Stimulated activated naive B cell treated with anti-CD40 and anti-IgM and Interleukin-4, amounts not matched to agents 10 μg/mL and 1 μg/mL and 100 μg/mL, for 72 hours (primary cell): ENCODE results near the gene TFDP2.
A peak's percentile ranks its signal among the peaks of the same experiment; 100 is the strongest.

ENCODE experiments used
- ATAC-seq, 2 donors: fragments of 150-1000 bp; cut with Tn5 transposase; replicated peaks; 2 replicates each; pipeline ENCODE4 v1.10.0; 2021; ENCODE audit warnings: moderate library complexity in 1 of 2
- DNase-seq: peaks from one replicate; pipeline ENCODE4 v3.0.0; 2021
- H3K27ac Mint-ChIP-seq: one replicate; pipeline ENCODE4 v1.8.0; 2022; ENCODE audit warnings: mild to moderate bottlenecking, mixed read lengths
- H3K27me3 Mint-ChIP-seq, 2 donors: one replicate each; pipeline ENCODE4 v1.8.0; 2022; ENCODE audit warnings: mixed read lengths in 2 of 2
- H3K36me3 Mint-ChIP-seq, 2 donors: one replicate each; pipeline ENCODE4 v1.8.0; 2022; ENCODE audit warnings: mixed read lengths in 2 of 2, mild to moderate bottlenecking in 1 of 2
- H3K4me1 Mint-ChIP-seq, 2 donors: one replicate each; pipeline ENCODE4 v1.8.0; 2022; ENCODE audit warnings: mixed read lengths in 2 of 2, mild to moderate bottlenecking in 1 of 2
- H3K4me3 Mint-ChIP-seq, 2 donors: one replicate each; pipeline ENCODE4 v1.8.0; 2022; ENCODE audit warnings: mild to moderate bottlenecking in 2 of 2, mixed read lengths in 2 of 2, moderate library complexity in 1 of 2
- H3K9me3 Mint-ChIP-seq, 2 donors: one replicate each; pipeline ENCODE4 v1.8.0; 2022; ENCODE audit warnings: mixed read lengths in 2 of 2, mild to moderate bottlenecking in 1 of 2

TFDP2 gene

GRCh38 chr3:142148792-142149672 is at the start of gene TFDP2:
TSS of gene TFDP2 (minus strand) at chr3:142149544. CDS start at chr3:142101749, 47,795 bp downstream.
- no peaks in the 10 kb centered on the region for H3K36me3 Mint-ChIP-seq
- H3K4me3 Mint-ChIP-seq: peak within 1 kb of the TSS; percentile 92
- no peaks in the 10 kb centered on the region for H3K9me3 Mint-ChIP-seq
- peaks cover 14 to 24% of the 10 kb centered on the region in 2 donors for H3K4me1 Mint-ChIP-seq
- peak; percentile 99 to 100 for ATAC-seq
- H3K27ac Mint-ChIP-seq: peak within 1 kb of the TSS; percentile 92
- H3K27me3 Mint-ChIP-seq: no peaks in the 10 kb centered on the region
- peak; percentile 83 for DNase-seq

DNA sequence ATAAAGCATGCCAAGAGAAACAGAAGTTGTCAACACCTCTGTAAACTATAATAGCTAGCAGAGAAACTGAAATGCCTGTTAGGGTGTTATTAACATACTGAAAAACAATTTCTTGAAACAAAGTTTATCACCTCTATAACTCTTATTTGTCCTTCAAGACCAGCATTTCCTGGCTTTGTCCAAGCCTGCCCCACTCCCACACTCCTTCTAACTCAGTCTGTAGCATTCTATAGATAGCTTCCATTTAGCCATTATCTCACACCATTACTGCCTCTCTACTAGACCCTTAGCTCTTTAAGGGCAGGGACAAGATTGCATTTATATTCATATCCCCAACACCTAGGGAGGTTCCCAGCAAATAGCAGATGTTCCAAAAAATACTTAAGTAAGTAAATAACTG is 39.5 kb upstream of the TFDP2 start:
- no peaks in the 10 kb centered on the region for H3K9me3 Mint-ChIP-seq
- no peak overlapping the region for H3K4me3 Mint-ChIP-seq
- no peak overlapping the region for H3K27ac Mint-ChIP-seq
- DNase-seq (no peak), ATAC-seq (no peak)
- H3K27me3 Mint-ChIP-seq: no peaks in the 10 kb centered on the region
- H3K4me1 Mint-ChIP-seq: no peaks in the 10 kb centered on the region
- peaks cover 9 to 23% of the 10 kb centered on the region in 2 donors for H3K36me3 Mint-ChIP-seq

DNA sequence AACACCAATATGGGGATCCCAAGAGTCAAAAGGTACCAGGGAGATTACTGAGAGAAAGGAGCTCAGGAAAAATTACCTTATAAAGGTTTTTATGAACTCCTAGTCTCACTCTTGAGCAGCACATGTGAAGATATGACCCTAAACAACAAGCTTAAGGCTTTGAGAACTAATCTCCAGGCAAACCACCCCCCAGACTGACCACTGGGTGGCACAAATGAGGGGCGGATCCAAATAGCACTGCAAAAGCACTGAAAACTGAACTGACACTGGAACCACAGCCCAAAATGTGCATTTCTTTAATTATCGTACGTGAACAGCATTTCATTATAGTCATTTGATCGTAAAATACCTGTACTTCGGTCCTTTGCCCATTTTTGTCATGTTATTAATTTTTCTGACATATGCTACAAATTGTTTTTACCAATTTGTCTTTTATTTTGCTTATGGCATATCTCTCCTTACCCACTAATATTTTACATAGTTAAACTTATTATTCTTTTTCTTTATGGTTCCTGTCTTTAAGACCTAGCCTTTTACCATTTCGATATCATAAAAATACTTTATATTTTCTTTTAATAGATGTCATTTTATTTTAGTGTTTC is 31.5 kb upstream of the TFDP2 start:
- Mint-ChIP-seq H3K4me3 (no peak overlapping the region), H3K36me3 (peaks cover 17 to 25% of the 10 kb centered on the region in 2 donors), H3K27me3 (no peaks in the 10 kb centered on the region), H3K27ac (no peak overlapping the region), H3K4me1 (no peaks in the 10 kb centered on the region), H3K9me3 (no peaks in the 10 kb centered on the region)
- DNase-seq: no peak
- peak in 1 of 2 donors; percentile 36 for ATAC-seq

DNA sequence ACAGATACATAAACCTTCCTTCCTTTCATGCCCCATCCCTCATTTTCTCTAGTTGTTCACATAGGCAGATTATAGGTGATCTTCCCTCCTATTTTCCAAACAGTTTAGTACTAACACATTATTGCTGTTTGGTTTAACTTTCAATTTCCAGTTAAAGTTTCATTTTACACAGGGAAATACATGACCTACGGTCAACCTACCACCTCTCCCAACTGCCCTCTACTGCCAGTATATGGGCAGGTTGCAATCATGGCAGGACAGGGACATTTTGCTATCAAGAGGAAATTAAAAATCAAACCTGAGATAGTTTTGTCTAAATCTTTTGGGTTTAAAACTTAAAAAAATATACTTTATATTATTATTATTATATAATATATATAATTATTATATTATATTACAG is 26.1 kb upstream of the TFDP2 start:
- no peaks in the 10 kb centered on the region for H3K27me3 Mint-ChIP-seq
- no peak for DNase-seq
- H3K4me3 Mint-ChIP-seq: no peak overlapping the region
- H3K27ac Mint-ChIP-seq: no peak overlapping the region
- peaks cover 17 to 18% of the 10 kb centered on the region in 2 donors for H3K36me3 Mint-ChIP-seq
- H3K9me3 Mint-ChIP-seq: no peaks in the 10 kb centered on the region
- H3K4me1 Mint-ChIP-seq: no peaks in the 10 kb centered on the region
- no peak for ATAC-seq

DNA sequence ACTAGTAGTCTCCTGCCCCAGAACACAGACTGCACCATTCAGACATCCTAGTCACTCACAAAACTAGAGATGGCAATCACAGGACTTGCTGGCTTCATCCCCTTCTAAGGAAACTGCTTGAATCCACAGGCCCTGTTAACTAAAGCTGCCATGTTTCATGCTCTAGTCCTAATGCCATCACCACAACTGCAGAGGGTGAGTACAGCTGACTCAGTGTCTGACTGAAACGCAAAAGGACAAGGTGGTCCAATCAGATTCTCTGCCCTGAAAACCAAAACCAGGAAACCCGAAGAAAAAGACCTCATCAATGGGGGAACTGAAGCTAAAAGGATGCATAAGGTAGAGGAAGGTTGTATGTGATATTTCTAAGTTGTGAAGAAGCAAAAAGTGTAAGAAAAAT is 25.2 kb upstream of the TFDP2 start:
- no peak for DNase-seq
- H3K4me3 Mint-ChIP-seq: no peak overlapping the region
- H3K9me3 Mint-ChIP-seq: no peaks in the 10 kb centered on the region
- no peak overlapping the region for H3K27ac Mint-ChIP-seq
- no peaks in the 10 kb centered on the region for H3K27me3 Mint-ChIP-seq
- H3K36me3 Mint-ChIP-seq: peaks cover 17 to 24% of the 10 kb centered on the region in 2 donors
- ATAC-seq: no peak
- H3K4me1 Mint-ChIP-seq: no peaks in the 10 kb centered on the region

- Mint-ChIP-seq H3K36me3 (peaks cover 19 to 31% of the 10 kb centered on the region in 2 donors), H3K4me1 (no peaks in the 10 kb centered on the region), H3K9me3 (no peaks in the 10 kb centered on the region), H3K27ac (no peak overlapping the region), H3K27me3 (no peaks in the 10 kb centered on the region), H3K4me3 (no peak overlapping the region)
- DNase-seq: no peak
- ATAC-seq: no peak
These were observed 19.2 kb upstream of the TFDP2 start for GRCh38 chr3:142168514-142168913.

DNA sequence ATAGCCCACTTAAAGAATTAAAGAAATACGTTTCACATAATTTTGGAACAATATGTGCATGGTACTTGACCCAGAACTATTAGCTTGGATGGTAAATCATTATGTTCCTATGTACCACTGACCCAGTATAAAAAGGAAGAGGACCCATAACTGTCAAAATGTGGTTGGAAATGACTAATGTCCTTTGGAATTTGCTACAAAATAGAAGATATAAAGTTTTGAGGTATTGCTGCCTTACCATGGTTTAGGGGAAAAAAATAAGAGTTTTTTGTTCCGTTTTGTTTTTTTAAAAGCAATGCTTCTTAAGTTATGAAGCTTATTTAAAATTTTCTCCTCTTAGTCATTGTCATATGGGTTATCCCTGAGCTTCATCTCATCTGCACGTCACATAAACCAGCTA is 15.8 kb upstream of the TFDP2 start:
- Mint-ChIP-seq H3K4me3 (no peak overlapping the region), H3K36me3 (peaks cover 16 to 32% of the 10 kb centered on the region in 2 donors), H3K27ac (no peak overlapping the region), H3K27me3 (no peaks in the 10 kb centered on the region), H3K4me1 (no peaks in the 10 kb centered on the region), H3K9me3 (no peaks in the 10 kb centered on the region)
- ATAC-seq (no peak), DNase-seq (no peak)

DNA sequence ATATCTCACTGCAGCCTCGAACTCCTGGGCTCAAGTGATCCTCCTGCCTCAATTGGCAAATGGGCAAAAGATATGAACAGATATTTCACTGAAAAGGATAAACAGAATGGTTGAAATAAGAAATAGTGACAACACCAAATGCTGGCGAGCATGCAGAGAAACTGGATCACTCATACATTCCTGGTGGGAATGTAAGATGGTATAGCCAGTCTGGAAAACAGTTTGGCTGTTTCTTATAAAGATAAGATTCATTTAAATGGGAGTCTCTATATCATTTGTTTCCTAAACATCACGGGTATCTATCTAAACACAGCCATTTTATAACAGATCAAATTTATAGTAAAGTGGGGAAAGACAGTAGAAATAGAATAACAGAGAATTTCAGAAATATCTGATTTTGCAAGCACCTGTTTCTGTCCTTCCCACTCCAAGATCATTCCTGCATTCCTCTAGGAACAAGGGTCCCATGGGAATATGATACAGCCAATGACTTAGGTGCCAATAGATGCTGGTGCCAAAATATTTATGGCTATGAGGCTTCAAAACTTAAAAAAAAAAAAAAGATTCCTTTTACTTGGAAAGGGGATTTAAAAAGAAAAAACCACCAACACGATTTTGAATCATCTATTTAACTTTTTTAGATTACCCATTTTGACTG is 9.9 kb upstream of the TFDP2 start:
- DNase-seq (no peak), ATAC-seq (no peak)
- Mint-ChIP-seq H3K27ac (no peak overlapping the region), H3K36me3 (peaks cover 4 to 13% of the 10 kb centered on the region in 2 donors), H3K9me3 (no peaks in the 10 kb centered on the region), H3K4me1 (no peaks in the 10 kb centered on the region), H3K4me3 (no peak overlapping the region), H3K27me3 (no peaks in the 10 kb centered on the region)

- no peak overlapping the region for H3K4me3 Mint-ChIP-seq
- H3K9me3 Mint-ChIP-seq: no peaks in the 10 kb centered on the region
- H3K27ac Mint-ChIP-seq: no peak overlapping the region
- H3K4me1 Mint-ChIP-seq: peaks cover 0 to 2% of the 10 kb centered on the region in 2 donors
- no peaks in the 10 kb centered on the region for H3K27me3 Mint-ChIP-seq
- H3K36me3 Mint-ChIP-seq: peaks cover 4% of the 10 kb centered on the region in 2 donors
- no peak for DNase-seq
- no peak for ATAC-seq
These were observed 4.8 kb upstream of the TFDP2 start for GRCh38 chr3:142154186-142154585.

GRCh38 chr3:142152384-142152783 is 3.0 kb upstream of the TFDP2 start:
- no peak overlapping the region for H3K27ac Mint-ChIP-seq
- H3K9me3 Mint-ChIP-seq: no peaks in the 10 kb centered on the region
- no peak overlapping the region for H3K4me3 Mint-ChIP-seq

GRCh38 chr3:142151828-142152227 is 2.5 kb upstream of the TFDP2 start:
- Mint-ChIP-seq H3K27me3 (no peaks in the 10 kb centered on the region), H3K4me1 (peaks cover 12 to 17% of the 10 kb centered on the region in 2 donors), H3K4me3 (no peak overlapping the region), H3K27ac (no peak overlapping the region), H3K36me3 (no peaks in the 10 kb centered on the region), H3K9me3 (no peaks in the 10 kb centered on the region)
- no peak for ATAC-seq
- DNase-seq: no peak

More at GRCh38 chr3:142152384-142152783, 3.0 kb upstream of the TFDP2 start:
- Mint-ChIP-seq H3K27me3 (no peaks in the 10 kb centered on the region), H3K36me3 (peaks cover 4% of the 10 kb centered on the region in 2 donors), H3K4me1 (peaks cover 10 to 13% of the 10 kb centered on the region in 2 donors)
- DNase-seq (no peak), ATAC-seq (no peak)

DNA sequence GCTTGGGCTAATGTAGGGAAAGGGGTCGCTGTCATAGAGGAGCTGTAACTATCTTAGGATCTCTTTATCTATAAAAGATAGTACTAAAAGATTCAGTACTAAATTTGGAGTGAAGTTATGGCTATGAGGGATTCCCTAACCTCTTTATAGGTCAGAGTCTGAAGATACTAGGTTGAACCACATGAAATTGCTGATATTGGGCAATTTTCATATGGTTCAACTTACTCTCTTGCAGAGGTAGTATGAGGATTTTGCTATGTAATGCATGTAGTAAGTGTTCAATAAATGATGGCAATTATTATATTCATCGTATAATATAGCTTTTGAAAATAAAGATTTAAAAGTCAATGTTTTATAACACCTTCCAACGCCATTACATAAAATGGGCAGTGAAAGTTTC is 1.9 kb upstream of the TFDP2 start:
- DNase-seq: no peak
- Mint-ChIP-seq H3K9me3 (no peaks in the 10 kb centered on the region), H3K36me3 (no peaks in the 10 kb centered on the region), H3K27me3 (no peaks in the 10 kb centered on the region), H3K27ac (no peak overlapping the region), H3K4me1 (peaks cover 12 to 17% of the 10 kb centered on the region in 2 donors), H3K4me3 (no peak overlapping the region)
- no peak for ATAC-seq

DNA sequence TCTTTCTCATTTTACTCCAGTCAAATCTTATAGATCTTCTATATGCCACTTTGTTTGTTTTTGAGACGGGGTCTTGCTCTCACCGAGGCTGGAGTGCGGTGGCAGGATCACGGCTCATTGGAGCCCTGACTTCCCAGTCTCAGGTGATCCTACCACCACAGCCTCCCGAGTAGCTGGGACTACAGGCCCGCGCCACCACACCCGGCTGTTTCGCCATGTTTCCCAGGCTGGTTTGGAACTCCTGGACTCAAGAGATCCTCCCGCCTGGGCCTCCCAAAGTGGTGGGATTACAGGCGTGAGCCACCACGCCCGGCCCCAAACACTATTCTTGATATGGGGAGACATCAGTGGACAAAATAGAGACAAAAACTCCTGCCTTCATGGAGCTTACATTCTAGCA is 927 bp upstream of the TFDP2 start:
- ATAC-seq (no peak), DNase-seq (no peak)
- Mint-ChIP-seq H3K4me3 (peak overlapping the region; percentile 35 to 92), H3K27ac (no peak overlapping the region), H3K36me3 (no peaks in the 10 kb centered on the region), H3K9me3 (no peaks in the 10 kb centered on the region), H3K27me3 (no peaks in the 10 kb centered on the region), H3K4me1 (peaks cover 12 to 17% of the 10 kb centered on the region in 2 donors)

- DNase-seq (no peak), ATAC-seq (no peak)
- Mint-ChIP-seq H3K4me1 (peaks cover 13 to 22% of the 10 kb centered on the region in 2 donors), H3K27me3 (no peaks in the 10 kb centered on the region), H3K9me3 (no peaks in the 10 kb centered on the region), H3K27ac (peak overlapping the region; percentile 92), H3K4me3 (peak overlapping the region; percentile 92), H3K36me3 (no peaks in the 10 kb centered on the region)
These were observed 289 bp upstream of the TFDP2 start for GRCh38 chr3:142149673-142149992.
